ENCODE data around the gene COL11A1. TPM values are rescaled to one million over a fixed set of nuclear protein-coding genes. Genes with fewer than 3 reads are reported as not detected.

Gene COL11A1
- total RNA-seq, 2 donors from 2014 or later, result 0.52 to 2.6 TPM

DNA sequence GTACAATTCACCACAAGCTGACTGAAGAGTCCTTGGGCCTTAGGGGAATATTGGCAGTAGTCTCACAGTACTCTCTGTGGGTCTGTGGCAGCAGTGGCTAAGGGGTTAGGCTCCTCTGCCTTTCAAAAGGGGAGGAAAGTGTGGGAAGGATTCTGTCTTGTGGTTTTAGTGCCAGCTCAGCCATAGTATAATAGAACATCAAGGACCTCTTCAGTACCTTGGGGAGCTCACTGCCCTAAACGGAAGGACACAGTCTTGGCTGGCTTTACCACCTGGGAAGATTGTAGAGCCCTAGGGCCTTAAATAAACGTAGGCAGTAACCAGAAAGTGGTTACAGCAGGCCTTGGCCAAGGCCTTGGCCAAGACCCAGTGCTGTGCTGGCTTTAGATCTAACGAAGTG lies 265.7 kb downstream of the COL11A1 start:
- Histone ChIP-seq H3K4me3 (no peak overlapping the region), H3K27me3 (no peaks in the 10 kb centered on the region), H3K9me3 (no peaks in the 10 kb centered on the region), H3K36me3 (replicated peaks in 1 of 2; ENCODE audit: insufficient read depth in 1 of 2, low read depth in 2 of 2) (no peaks in the 10 kb centered on the region), H3K27ac (no peak overlapping the region), H3K4me1 (no peaks in the 10 kb centered on the region)
- WGBS, 2 donors, result 30 to 36% methylated on average over 3 of the region's 3 CpGs
- TF ChIP-seq, protein P1, sequence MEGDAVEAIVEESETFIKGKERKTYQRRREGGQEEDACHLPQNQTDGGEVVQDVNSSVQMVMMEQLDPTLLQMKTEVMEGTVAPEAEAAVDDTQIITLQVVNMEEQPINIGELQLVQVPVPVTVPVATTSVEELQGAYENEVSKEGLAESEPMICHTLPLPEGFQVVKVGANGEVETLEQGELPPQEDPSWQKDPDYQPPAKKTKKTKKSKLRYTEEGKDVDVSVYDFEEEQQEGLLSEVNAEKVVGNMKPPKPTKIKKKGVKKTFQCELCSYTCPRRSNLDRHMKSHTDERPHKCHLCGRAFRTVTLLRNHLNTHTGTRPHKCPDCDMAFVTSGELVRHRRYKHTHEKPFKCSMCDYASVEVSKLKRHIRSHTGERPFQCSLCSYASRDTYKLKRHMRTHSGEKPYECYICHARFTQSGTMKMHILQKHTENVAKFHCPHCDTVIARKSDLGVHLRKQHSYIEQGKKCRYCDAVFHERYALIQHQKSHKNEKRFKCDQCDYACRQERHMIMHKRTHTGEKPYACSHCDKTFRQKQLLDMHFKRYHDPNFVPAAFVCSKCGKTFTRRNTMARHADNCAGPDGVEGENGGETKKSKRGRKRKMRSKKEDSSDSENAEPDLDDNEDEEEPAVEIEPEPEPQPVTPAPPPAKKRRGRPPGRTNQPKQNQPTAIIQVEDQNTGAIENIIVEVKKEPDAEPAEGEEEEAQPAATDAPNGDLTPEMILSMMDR (IDR thresholded peaks at IDR 0.05), result no peak
- TF ChIP-seq POLR2A (IDR thresholded peaks at IDR 0.05), result no peak
- DNase-seq, result no peak
- no peak for ATAC-seq
- intact Hi-C loops (cut with DNase I), result no loop called here

DNA sequence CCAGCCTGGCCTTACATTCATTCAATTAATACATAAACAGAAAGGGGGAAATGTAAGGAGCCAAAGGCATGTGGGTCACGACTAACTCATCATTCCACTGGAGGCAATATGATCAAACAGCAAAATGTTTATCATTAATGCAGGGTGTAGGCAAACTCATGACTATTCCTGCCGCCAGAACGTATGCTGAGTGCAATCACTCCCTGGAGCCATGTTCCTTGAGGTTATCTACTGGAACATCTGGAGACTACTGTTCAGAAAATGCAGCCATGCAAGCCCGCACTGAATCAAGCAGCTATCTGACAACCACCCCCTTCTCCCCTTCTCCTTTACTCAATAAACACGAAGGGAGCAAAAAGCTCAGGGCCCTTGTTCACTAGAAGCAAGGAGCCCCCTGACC lies 267.6 kb downstream of the COL11A1 start:
- Histone ChIP-seq H3K27ac (no peak overlapping the region), H3K36me3 (replicated peaks in 1 of 2; ENCODE audit: insufficient read depth in 1 of 2, low read depth in 2 of 2) (no peaks in the 10 kb centered on the region), H3K4me1 (no peaks in the 10 kb centered on the region), H3K9me3 (no peaks in the 10 kb centered on the region), H3K4me3 (no peak overlapping the region), H3K27me3 (no peaks in the 10 kb centered on the region)
- ATAC-seq (no peak), DNase-seq (no peak)
- 52 to 68% methylated on average over 5 of the region's 5 CpGs for WGBS, 2 donors
- TF ChIP-seq, protein P1 (IDR thresholded peaks at IDR 0.05), result no peak
- TF ChIP-seq POLR2A (IDR thresholded peaks at IDR 0.05), result no peak
- intact Hi-C loops (cut with DNase I), result no loop called here

DNA sequence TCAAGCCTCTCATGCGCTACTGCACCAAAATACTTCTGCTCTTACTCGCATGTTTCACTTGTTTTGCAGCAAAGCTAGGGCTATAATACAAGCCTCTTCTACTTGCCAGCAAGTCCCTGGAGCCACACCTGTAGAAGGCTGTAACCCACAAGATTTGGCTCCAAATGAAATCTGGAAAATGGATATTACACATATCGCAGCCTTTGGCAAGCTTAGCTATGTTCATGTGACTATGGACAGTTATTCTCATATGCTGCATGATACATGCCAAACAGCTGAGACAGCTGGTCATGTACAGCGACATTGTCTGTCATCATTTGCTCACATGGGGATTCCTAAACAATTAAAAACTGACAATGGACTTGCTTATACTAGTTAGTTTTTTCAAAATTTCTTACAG lies 270.3 kb downstream of the COL11A1 start:
- 64 to 73% methylated on average over 4 of the region's 4 CpGs for WGBS, 2 donors
- Histone ChIP-seq H3K27me3 (no peaks in the 10 kb centered on the region), H3K27ac (no peak overlapping the region), H3K4me1 (no peaks in the 10 kb centered on the region), H3K9me3 (no peaks in the 10 kb centered on the region), H3K4me3 (no peak overlapping the region), H3K36me3 (replicated peaks in 1 of 2; ENCODE audit: insufficient read depth in 1 of 2, low read depth in 2 of 2) (no peaks in the 10 kb centered on the region)
- no peak for TF ChIP-seq POLR2A (IDR thresholded peaks at IDR 0.05)
- TF ChIP-seq, protein P1 (IDR thresholded peaks at IDR 0.05), result no peak
- intact Hi-C loops (cut with DNase I), result no loop called here
- DNase-seq, result no peak
- no peak for ATAC-seq

DNA sequence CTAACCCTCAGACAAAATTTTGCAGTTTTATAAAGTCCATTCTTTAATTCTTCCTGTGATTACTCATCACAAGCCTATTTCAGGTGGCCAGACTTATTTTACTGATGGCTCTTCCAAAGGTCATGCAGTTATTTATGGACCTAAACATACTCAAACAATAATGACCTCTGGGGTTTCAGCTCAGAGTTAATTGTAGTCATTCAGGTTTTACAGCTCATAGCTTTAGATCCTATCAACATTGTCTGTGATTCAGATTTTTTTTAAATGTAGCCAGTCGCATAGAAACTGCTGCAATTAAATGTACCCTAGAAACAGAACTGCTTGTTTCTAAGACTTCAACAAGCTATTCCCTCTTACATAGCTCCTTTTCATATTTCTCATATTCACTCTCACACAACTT lies 270.8 kb downstream of the COL11A1 start:
- TF ChIP-seq POLR2A (IDR thresholded peaks at IDR 0.05), result no peak
- TF ChIP-seq, protein P1 (IDR thresholded peaks at IDR 0.05), result no peak
- Histone ChIP-seq H3K4me3 (no peak overlapping the region), H3K36me3 (replicated peaks in 1 of 2; ENCODE audit: insufficient read depth in 1 of 2, low read depth in 2 of 2) (no peaks in the 10 kb centered on the region), H3K27ac (no peak overlapping the region), H3K9me3 (no peaks in the 10 kb centered on the region), H3K27me3 (no peaks in the 10 kb centered on the region), H3K4me1 (no peaks in the 10 kb centered on the region)
- intact Hi-C loops (cut with DNase I), result no loop called here
- DNase-seq (no peak), ATAC-seq (no peak)
- 56 to 60% methylated on average over 1 of the region's 1 CpG for WGBS, 2 donors

DNA sequence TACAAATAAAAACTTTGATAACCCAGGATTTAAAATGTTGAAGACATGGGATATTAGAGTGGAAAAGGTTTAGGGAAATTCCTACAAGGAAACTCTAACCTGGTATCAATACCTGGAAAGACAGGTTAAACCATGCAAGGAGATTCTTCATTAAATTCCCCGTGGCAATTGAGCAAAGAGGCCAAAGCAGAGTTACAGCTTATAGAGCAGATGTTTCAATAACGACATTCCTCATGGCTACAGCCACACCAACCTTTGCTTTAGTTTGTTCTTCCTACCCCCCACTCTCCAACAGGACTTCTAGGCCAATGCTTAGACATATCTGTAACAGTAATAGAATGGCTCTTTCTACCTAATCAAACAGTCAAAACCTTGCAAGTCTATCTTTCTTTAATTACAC lies 271.3 kb downstream of the COL11A1 start:
- Histone ChIP-seq H3K27me3 (no peaks in the 10 kb centered on the region), H3K4me1 (no peaks in the 10 kb centered on the region), H3K4me3 (no peak overlapping the region), H3K9me3 (no peaks in the 10 kb centered on the region), H3K36me3 (replicated peaks in 1 of 2; ENCODE audit: insufficient read depth in 1 of 2, low read depth in 2 of 2) (no peaks in the 10 kb centered on the region), H3K27ac (no peak overlapping the region)
- DNase-seq, result no peak
- ATAC-seq, result no peak
- TF ChIP-seq, protein P1 (IDR thresholded peaks at IDR 0.05), result no peak
- TF ChIP-seq POLR2A (IDR thresholded peaks at IDR 0.05), result no peak
- WGBS, 2 donors, result 45 to 47% methylated on average over 2 of the region's 2 CpGs
- intact Hi-C loops (cut with DNase I), result no loop called here

All from body of pancreas (tissue), 4 donors.